Suprapubic skin (tissue), 3 donors: ENCODE measurements around the gene TIAL1.

ENCODE experiments used
- CTCF ChIP-seq, 2 donors: fragments of 200-600 bp in 1 of 2; fragments of 450-650 bp in 1 of 2; sonication (generic) in 1 of 2; IDR thresholded peaks; one replicate each; pipeline ENCODE4 v1.5.1; 2016 to 2019; ENCODE audit warnings: antibody characterized with exemption in 2 of 2, mild to moderate bottlenecking in 1 of 2, moderate library complexity in 1 of 2
- EP300 ChIP-seq: sonication (generic); formaldehyde crosslinking; IDR thresholded peaks from one replicate; pipeline ENCODE4 v1.6.1; 2017; ENCODE audit warnings: antibody characterized with exemption
- POLR2A ChIP-seq, 2 donors: fragments of 450-650 bp; IDR thresholded peaks; one replicate each; pipeline ENCODE4 v1.6.1; 2017; ENCODE audit warnings: antibody characterized with exemption in 2 of 2, mild to moderate bottlenecking in 2 of 2, moderate library complexity in 2 of 2

GRCh38 chr10:119567978-119568377 is 28.8 kb downstream of the TIAL1 start:
- TF ChIP-seq CTCF (IDR thresholded peaks at IDR 0.05) (no peak), POLR2A (IDR thresholded peaks at IDR 0.05) (no peak), EP300 (no peak)
